WTC11 (cell line): ENCODE data around the gene MAPT. TPM values are rescaled to one million over a fixed set of nuclear protein-coding genes. Genes with fewer than 3 reads are reported as not detected.

Experiments used
- ATAC-seq: fragments of 200-7000 bp; cut with Tn5 transposase; 2 replicates; pipeline ENCODE4 v1.10.0; 2021; ENCODE audit warnings: mild to moderate bottlenecking, moderate library complexity
- CTCF ChIA-PET: fragments of 300-600 bp; sonication (Branson Sonifier 250); formaldehyde crosslinking; loops from one replicate; lab custom pipeline; 2021; ENCODE audit warnings: antibody characterized with exemption; lab: Charles Lee
- POLR2A ChIA-PET: fragments of 350-600 bp; sonication (Branson Sonifier 250); formaldehyde crosslinking; loops from one replicate; lab custom pipeline; 2021; ENCODE audit warnings: antibody characterized with exemption; lab: Charles Lee
- DNase-seq: peaks from one replicate; pipeline ENCODE4 v3.0.0; 2021; ENCODE audit warnings: low spot score
- H3K27ac Mint-ChIP-seq: 2 replicates; pipeline ENCODE4 v1.8.0; 2021; ENCODE audit warnings: mixed read lengths
- H3K27me3 Mint-ChIP-seq: 2 replicates; pipeline ENCODE4 v1.8.0; 2021; ENCODE audit warnings: low read depth, mild to moderate bottlenecking, moderate library complexity, mixed read lengths
- H3K36me3 Mint-ChIP-seq: 2 replicates; pipeline ENCODE4 v1.8.0; 2021; ENCODE audit warnings: mixed read lengths
- H3K4me1 Mint-ChIP-seq: 2 replicates; pipeline ENCODE4 v1.8.0; 2022; ENCODE audit warnings: mixed read lengths
- H3K4me3 Mint-ChIP-seq: 2 replicates; pipeline ENCODE4 v1.8.0; 2021; ENCODE audit warnings: mild to moderate bottlenecking, moderate library complexity, mixed read lengths
- H3K9me3 Mint-ChIP-seq: 2 replicates; pipeline ENCODE4 v1.8.0; 2021; ENCODE audit warnings: mixed read lengths
- CBFB ChIP-seq: sonication (generic); formaldehyde crosslinking; IDR thresholded peaks from 2 replicates; pipeline ENCODE4 v1.8.1; 2022; ENCODE audit warnings: mild to moderate bottlenecking, low read depth, missing genetic modification reagents
- E2F5 ChIP-seq: sonication (generic); formaldehyde crosslinking; IDR thresholded peaks from 2 replicates; pipeline ENCODE4 v1.8.1; 2022; ENCODE audit warnings: mild to moderate bottlenecking, moderate library complexity, missing genetic modification reagents
- ESRRA ChIP-seq: sonication (generic); formaldehyde crosslinking; IDR thresholded peaks from 2 replicates; pipeline ENCODE4 v1.8.1; 2022; ENCODE audit warnings: mild to moderate bottlenecking, missing genetic modification reagents, borderline replicate concordance
- FOXP1 ChIP-seq: sonication (generic); formaldehyde crosslinking; IDR thresholded peaks from 2 replicates; pipeline ENCODE4 v1.8.0; 2022; ENCODE audit warnings: missing genetic modification reagents, mild to moderate bottlenecking, moderate library complexity, borderline replicate concordance
- GABPB1 ChIP-seq: sonication (generic); formaldehyde crosslinking; IDR thresholded peaks from 2 replicates; pipeline ENCODE4 v1.8.1; 2023; ENCODE audit warnings: mild to moderate bottlenecking, missing genetic modification reagents
- GTF2I ChIP-seq: fragments of 250-450 bp; sonication (Bioruptor Pico); conservative IDR thresholded peaks from 2 replicates; pipeline ENCODE4 v1.4.0; 2021; ENCODE audit warnings: mild to moderate bottlenecking
- IRF2 ChIP-seq: sonication (generic); formaldehyde crosslinking; IDR thresholded peaks from 2 replicates; pipeline ENCODE4 v1.8.0; 2022; ENCODE audit warnings: low read depth, missing genetic modification reagents, borderline replicate concordance
- JAZF1 ChIP-seq: fragments of 250-450 bp; sonication (Bioruptor Pico); IDR thresholded peaks from 2 replicates; pipeline ENCODE4 v1.9.0; 2021; ENCODE audit warnings: moderate library complexity, mild to moderate bottlenecking, inconsistent platforms
- NFATC4 ChIP-seq: fragments of 250-450 bp; sonication (Bioruptor Pico); IDR thresholded peaks from 2 replicates; pipeline ENCODE4 v1.9.0; 2021; ENCODE audit warnings: mild to moderate bottlenecking
- NFE2L1 ChIP-seq: sonication (generic); formaldehyde crosslinking; IDR thresholded peaks from 2 replicates; pipeline ENCODE4 v1.8.1; 2023; ENCODE audit warnings: missing genetic modification reagents
- OVOL2 ChIP-seq: fragments of 250-450 bp; sonication (Bioruptor Pico); IDR thresholded peaks from 2 replicates; pipeline ENCODE4 v1.9.0; 2021; ENCODE audit warnings: mild to moderate bottlenecking, borderline replicate concordance
- PREB ChIP-seq: sonication (generic); formaldehyde crosslinking; IDR thresholded peaks from 2 replicates; pipeline ENCODE4 v1.8.1; 2022; ENCODE audit warnings: mild to moderate bottlenecking, missing genetic modification reagents, moderate library complexity, borderline replicate concordance
- TEAD1 ChIP-seq: sonication (generic); formaldehyde crosslinking; IDR thresholded peaks from 2 replicates; pipeline ENCODE4 v1.8.0; 2022; ENCODE audit warnings: mild to moderate bottlenecking, missing genetic modification reagents
- ZNF138 ChIP-seq: sonication (generic); formaldehyde crosslinking; conservative IDR thresholded peaks from 2 replicates; pipeline ENCODE4 v1.8.1; 2022; ENCODE audit warnings: mild to moderate bottlenecking, moderate library complexity, missing genetic modification reagents
- ZNF219 ChIP-seq: sonication (generic); formaldehyde crosslinking; IDR thresholded peaks from 2 replicates; pipeline ENCODE4 v1.8.0; 2023; ENCODE audit warnings: missing genetic modification reagents, mild to moderate bottlenecking, borderline replicate concordance
- ZNF317 ChIP-seq: sonication (generic); formaldehyde crosslinking; IDR thresholded peaks from 2 replicates; pipeline ENCODE4 v1.8.1; 2023; ENCODE audit warnings: low read depth, mild to moderate bottlenecking, moderate library complexity, missing genetic modification reagents, borderline replicate concordance
- ZNF423 ChIP-seq: fragments of 250-450 bp; sonication (Bioruptor Pico); IDR thresholded peaks from 2 replicates; pipeline ENCODE4 v2.1.2; 2022; ENCODE audit warnings: mild to moderate bottlenecking, moderate library complexity
- ZNF671 ChIP-seq: fragments of 250-450 bp; sonication (Bioruptor Pico); IDR thresholded peaks from 2 replicates; pipeline ENCODE4 v1.8.0; 2021; ENCODE audit warnings: mild to moderate bottlenecking
- total RNA-seq: library from RNA; stranded (reverse); gene quantifications from 3 replicates; pipeline ENCODE4 v1.2.3, GENCODE V29; 2021
- TF ChIP-seq, protein P1 (sequence below): sonication (generic); formaldehyde crosslinking; IDR thresholded peaks from 2 replicates; pipeline ENCODE4 v1.8.1; 2023; ENCODE audit warnings: mild to moderate bottlenecking, moderate library complexity, missing genetic modification reagents
- TF ChIP-seq, protein P2 (sequence below): sonication (generic); formaldehyde crosslinking; IDR thresholded peaks from 2 replicates; pipeline ENCODE4 v1.8.0; 2023; ENCODE audit warnings: mild to moderate bottlenecking, missing genetic modification reagents
- TF ChIP-seq, protein P3 (sequence below): fragments of 250-450 bp; sonication (Bioruptor Pico); IDR thresholded peaks from 2 replicates; pipeline ENCODE4 v1.9.0; 2021; ENCODE audit warnings: mild to moderate bottlenecking, borderline replicate concordance
- TF ChIP-seq, protein P4 (sequence below): sonication (generic); formaldehyde crosslinking; IDR thresholded peaks from 2 replicates; pipeline ENCODE4 v1.8.1; 2022; ENCODE audit warnings: low read depth, mild to moderate bottlenecking, moderate library complexity, missing genetic modification reagents, borderline replicate concordance

MAPT gene
- total RNA-seq, 1 experiment from 2014 or later = 2.2 TPM

DNA sequence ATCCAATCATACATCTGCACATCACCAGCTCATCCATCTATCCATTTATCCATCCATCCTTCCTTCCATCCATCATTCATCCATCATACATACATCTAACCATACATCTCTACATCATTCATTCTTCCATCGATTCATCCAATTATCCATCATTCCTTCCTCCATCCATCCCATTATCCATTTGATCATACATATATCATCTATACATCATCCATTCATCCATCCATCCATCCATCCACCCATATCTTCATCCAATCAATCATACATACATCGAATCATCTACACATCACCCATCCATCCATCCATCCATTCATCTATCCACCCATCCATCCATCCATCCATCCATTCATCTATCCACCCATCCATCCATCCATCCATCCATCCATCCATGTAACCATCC, 75.4 kb downstream of the MAPT start:
- POLR2A ChIA-PET = no interaction called here
- Mint-ChIP-seq H3K27me3 (peaks cover 5% of the 10 kb centered on the region; the same call in 1 of the 2 replicates), H3K4me1 (no peaks in the 10 kb centered on the region), H3K4me3 (no peak overlapping the region), H3K27ac (no peak overlapping the region), H3K9me3 (peaks cover 13% of the 10 kb centered on the region), H3K36me3 (no peaks in the 10 kb centered on the region)
- CTCF ChIA-PET = interaction anchor here (1.8 to 2.5 kb wide), 3 partner anchors 15 to 28 kb away, joined by 4 to 33 read pairs (median 13); no protein-coding TSS in a partner anchor
- no peak for TF ChIP-seq JAZF1 (CRISPR knock-in tag)
- no peak for TF ChIP-seq ZNF423 (CRISPR knock-in tag)
- no peak for TF ChIP-seq ZNF219 (CRISPR knock-in tag)
- no peak for TF ChIP-seq CBFB (CRISPR knock-in tag)
- TF ChIP-seq OVOL2 (CRISPR knock-in tag) = no peak
- TF ChIP-seq, protein P1, sequence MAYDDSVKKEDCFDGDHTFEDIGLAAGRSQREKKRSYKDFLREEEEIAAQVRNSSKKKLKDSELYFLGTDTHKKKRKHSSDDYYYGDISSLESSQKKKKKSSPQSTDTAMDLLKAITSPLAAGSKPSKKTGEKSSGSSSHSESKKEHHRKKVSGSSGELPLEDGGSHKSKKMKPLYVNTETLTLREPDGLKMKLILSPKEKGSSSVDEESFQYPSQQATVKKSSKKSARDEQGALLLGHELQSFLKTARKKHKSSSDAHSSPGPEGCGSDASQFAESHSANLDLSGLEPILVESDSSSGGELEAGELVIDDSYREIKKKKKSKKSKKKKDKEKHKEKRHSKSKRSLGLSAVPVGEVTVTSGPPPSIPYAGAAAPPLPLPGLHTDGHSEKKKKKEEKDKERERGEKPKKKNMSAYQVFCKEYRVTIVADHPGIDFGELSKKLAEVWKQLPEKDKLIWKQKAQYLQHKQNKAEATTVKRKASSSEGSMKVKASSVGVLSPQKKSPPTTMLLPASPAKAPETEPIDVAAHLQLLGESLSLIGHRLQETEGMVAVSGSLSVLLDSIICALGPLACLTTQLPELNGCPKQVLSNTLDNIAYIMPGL (CRISPR knock-in tag) = no peak
- TF ChIP-seq ZNF671 = no peak
- no peak for TF ChIP-seq NFATC4 (CRISPR knock-in tag)
- no peak for TF ChIP-seq PREB (CRISPR knock-in tag)
- no peak for TF ChIP-seq ESRRA (CRISPR knock-in tag)
- TF ChIP-seq NFE2L1 (CRISPR knock-in tag) = no peak
- no peak for TF ChIP-seq ZNF317 (CRISPR knock-in tag)
- TF ChIP-seq FOXP1 = no peak
- TF ChIP-seq, protein P2, sequence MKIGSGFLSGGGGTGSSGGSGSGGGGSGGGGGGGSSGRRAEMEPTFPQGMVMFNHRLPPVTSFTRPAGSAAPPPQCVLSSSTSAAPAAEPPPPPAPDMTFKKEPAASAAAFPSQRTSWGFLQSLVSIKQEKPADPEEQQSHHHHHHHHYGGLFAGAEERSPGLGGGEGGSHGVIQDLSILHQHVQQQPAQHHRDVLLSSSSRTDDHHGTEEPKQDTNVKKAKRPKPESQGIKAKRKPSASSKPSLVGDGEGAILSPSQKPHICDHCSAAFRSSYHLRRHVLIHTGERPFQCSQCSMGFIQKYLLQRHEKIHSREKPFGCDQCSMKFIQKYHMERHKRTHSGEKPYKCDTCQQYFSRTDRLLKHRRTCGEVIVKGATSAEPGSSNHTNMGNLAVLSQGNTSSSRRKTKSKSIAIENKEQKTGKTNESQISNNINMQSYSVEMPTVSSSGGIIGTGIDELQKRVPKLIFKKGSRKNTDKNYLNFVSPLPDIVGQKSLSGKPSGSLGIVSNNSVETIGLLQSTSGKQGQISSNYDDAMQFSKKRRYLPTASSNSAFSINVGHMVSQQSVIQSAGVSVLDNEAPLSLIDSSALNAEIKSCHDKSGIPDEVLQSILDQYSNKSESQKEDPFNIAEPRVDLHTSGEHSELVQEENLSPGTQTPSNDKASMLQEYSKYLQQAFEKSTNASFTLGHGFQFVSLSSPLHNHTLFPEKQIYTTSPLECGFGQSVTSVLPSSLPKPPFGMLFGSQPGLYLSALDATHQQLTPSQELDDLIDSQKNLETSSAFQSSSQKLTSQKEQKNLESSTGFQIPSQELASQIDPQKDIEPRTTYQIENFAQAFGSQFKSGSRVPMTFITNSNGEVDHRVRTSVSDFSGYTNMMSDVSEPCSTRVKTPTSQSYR (CRISPR knock-in tag) = no peak
- TF ChIP-seq TEAD1 (CRISPR knock-in tag) = no peak
- TF ChIP-seq GTF2I (CRISPR knock-in tag) = no peak
- no peak for TF ChIP-seq ZNF138 (CRISPR knock-in tag)
- no peak for TF ChIP-seq GABPB1
- ATAC-seq (no peak), DNase-seq (no peak)

DNA sequence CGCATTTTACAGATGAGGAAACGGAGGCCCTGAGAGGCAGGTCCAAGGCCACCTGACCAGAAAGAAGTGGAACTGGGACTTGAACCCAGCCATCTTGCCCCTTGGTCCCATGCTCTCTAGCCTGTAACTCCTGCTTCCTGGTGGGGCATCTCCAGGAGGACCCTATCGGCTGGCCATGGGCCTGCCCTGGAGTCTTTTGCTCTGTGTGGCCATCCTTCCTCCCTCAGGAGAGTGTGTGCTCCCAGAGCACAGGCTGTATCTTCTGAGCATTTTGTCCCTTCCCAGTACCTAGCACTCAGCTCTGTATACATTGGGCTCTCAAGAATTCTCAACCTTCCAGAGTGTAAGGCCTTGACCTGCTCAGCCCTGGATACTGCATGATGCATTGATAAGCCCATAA, 76.3 kb downstream of the MAPT start:
- POLR2A ChIA-PET = no interaction called here
- DNase-seq (no peak), ATAC-seq (no peak)
- Mint-ChIP-seq H3K9me3 (peaks cover 13% of the 10 kb centered on the region), H3K27ac (no peak overlapping the region), H3K4me3 (no peak overlapping the region), H3K27me3 (peaks cover 5% of the 10 kb centered on the region; the same call in 1 of the 2 replicates), H3K36me3 (no peaks in the 10 kb centered on the region), H3K4me1 (no peaks in the 10 kb centered on the region)
- CTCF ChIA-PET = interaction anchor here (0.6 to 2.5 kb wide), 27 partner anchors 9 to 986 kb away, joined by 3 to 36 read pairs (median 8); partner anchors contain the start of genes MAPT and STH
- TF ChIP-seq E2F5 (CRISPR knock-in tag) (no peak), GABPB1 (no peak), IRF2 (no peak), NFE2L1 (CRISPR knock-in tag) (no peak), TEAD1 (CRISPR knock-in tag) (no peak)
- TF ChIP-seq, protein P3, sequence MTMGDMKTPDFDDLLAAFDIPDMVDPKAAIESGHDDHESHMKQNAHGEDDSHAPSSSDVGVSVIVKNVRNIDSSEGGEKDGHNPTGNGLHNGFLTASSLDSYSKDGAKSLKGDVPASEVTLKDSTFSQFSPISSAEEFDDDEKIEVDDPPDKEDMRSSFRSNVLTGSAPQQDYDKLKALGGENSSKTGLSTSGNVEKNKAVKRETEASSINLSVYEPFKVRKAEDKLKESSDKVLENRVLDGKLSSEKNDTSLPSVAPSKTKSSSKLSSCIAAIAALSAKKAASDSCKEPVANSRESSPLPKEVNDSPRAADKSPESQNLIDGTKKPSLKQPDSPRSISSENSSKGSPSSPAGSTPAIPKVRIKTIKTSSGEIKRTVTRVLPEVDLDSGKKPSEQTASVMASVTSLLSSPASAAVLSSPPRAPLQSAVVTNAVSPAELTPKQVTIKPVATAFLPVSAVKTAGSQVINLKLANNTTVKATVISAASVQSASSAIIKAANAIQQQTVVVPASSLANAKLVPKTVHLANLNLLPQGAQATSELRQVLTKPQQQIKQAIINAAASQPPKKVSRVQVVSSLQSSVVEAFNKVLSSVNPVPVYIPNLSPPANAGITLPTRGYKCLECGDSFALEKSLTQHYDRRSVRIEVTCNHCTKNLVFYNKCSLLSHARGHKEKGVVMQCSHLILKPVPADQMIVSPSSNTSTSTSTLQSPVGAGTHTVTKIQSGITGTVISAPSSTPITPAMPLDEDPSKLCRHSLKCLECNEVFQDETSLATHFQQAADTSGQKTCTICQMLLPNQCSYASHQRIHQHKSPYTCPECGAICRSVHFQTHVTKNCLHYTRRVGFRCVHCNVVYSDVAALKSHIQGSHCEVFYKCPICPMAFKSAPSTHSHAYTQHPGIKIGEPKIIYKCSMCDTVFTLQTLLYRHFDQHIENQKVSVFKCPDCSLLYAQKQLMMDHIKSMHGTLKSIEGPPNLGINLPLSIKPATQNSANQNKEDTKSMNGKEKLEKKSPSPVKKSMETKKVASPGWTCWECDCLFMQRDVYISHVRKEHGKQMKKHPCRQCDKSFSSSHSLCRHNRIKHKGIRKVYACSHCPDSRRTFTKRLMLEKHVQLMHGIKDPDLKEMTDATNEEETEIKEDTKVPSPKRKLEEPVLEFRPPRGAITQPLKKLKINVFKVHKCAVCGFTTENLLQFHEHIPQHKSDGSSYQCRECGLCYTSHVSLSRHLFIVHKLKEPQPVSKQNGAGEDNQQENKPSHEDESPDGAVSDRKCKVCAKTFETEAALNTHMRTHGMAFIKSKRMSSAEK (CRISPR knock-in tag) = no peak
- TF ChIP-seq, protein P4, sequence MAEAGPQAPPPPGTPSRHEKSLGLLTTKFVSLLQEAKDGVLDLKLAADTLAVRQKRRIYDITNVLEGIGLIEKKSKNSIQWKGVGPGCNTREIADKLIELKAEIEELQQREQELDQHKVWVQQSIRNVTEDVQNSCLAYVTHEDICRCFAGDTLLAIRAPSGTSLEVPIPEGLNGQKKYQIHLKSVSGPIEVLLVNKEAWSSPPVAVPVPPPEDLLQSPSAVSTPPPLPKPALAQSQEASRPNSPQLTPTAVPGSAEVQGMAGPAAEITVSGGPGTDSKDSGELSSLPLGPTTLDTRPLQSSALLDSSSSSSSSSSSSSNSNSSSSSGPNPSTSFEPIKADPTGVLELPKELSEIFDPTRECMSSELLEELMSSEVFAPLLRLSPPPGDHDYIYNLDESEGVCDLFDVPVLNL (CRISPR knock-in tag) = no peak
